Stomach (tissue), 9 donors: ENCODE results near the gene OR2G3. TPM values are rescaled to one million over a fixed set of nuclear protein-coding genes. Genes with fewer than 3 reads are reported as not detected.

Experiments
- DNase-seq, 2 donors: peaks; one replicate each; pipeline versions ENCODE4 v3.0.0 to v3.0.0-alpha.2; 2013 to 2019
- H3K27ac ChIP-seq, 5 donors: fragments of 200-600 bp in 4 of 5; sonication (generic) in 4 of 5; one replicate each; pipeline ENCODE4 v1.5.1; 2013 to 2019; ENCODE audit warnings: mild to moderate bottlenecking in 1 of 5, moderate library complexity in 1 of 5
- H3K27me3 ChIP-seq, 3 donors: fragments of 200-600 bp; sonication (generic); one replicate each; pipeline ENCODE4 v1.5.1; 2017 to 2019; ENCODE audit warnings: mixed run types in 1 of 3
- H3K36me3 ChIP-seq, 4 donors: fragments of 200-600 bp; sonication (generic); 1 replicate in 3 of 4; 2 replicates in 1 of 4; pipeline ENCODE4 v1.5.1; 2016 to 2019
- H3K4me1 ChIP-seq, 4 donors: fragments of 200-600 bp; sonication (generic); one replicate each; pipeline ENCODE4 v1.5.1; 2016 to 2019
- H3K4me3 ChIP-seq, 4 donors: fragments of 200-600 bp; sonication (generic) in 3 of 4; one replicate each; pipeline ENCODE4 v1.5.1; 2016 to 2019; ENCODE audit warnings: mild to moderate bottlenecking in 1 of 4
- H3K9me3 ChIP-seq, 4 donors: fragments of 200-600 bp; sonication (generic); one replicate each; pipeline ENCODE4 v1.5.1; 2016 to 2019
- CTCF ChIP-seq, 7 experiments: fragments of 450-650 bp in 4 of 7; fragments of 200-600 bp in 3 of 7; sonication (generic) in 3 of 7; IDR thresholded peaks; one replicate each; pipeline ENCODE4 v1.5.1; 2016 to 2019; ENCODE audit warnings: antibody characterized with exemption in 7 of 7, control low read depth in 2 of 7, mild to moderate bottlenecking in 1 of 7
- EP300 ChIP-seq: sonication (generic); formaldehyde crosslinking; IDR thresholded peaks from one replicate; pipeline ENCODE4 v1.6.1; 2017; ENCODE audit warnings: antibody characterized with exemption
- POLR2A ChIP-seq, 4 donors: fragments of 450-650 bp; IDR thresholded peaks; one replicate each; pipeline ENCODE4 v1.6.1; 2016; ENCODE audit warnings: antibody characterized with exemption in 4 of 4, control low read depth in 2 of 4, mild to moderate bottlenecking in 1 of 4, moderate library complexity in 1 of 4
- POLR2AphosphoS5 ChIP-seq, 3 donors: sonication (generic); formaldehyde crosslinking; IDR thresholded peaks; one replicate each; pipeline ENCODE4 v1.6.1; 2016; ENCODE audit warnings: antibody characterized with exemption in 3 of 3
- WGBS, 5 donors: extraction: QIAGEN DNeasy Blood & Tissue Kit in 3 of 5; methylation state at CpG; one replicate each; pipeline versions ENCODE4 v1.1.5 to v1.1.7; 2013 to 2018; 5-methylcytosine and 5-hydroxymethylcytosine counted together
- intact Hi-C: fragments of 100-400 bp; cut with DNase I; formaldehyde crosslinking; loops from one replicate; pipeline ENCODE4 v1.15.1; 2023; ENCODE audit warnings: low total_unique reads
- polyA plus RNA-seq, 3 donors: library from polyadenylated mRNA; stranded (reverse); fragments of 200-250 nt; gene quantifications; one replicate each; pipeline ENCODE4 v1.2.3, GENCODE V29; 2013
- small RNA-seq, 4 donors: library from RNA; depleted of rRNA; stranded (forward); fragments of <200 nt; gene quantifications; one replicate each; pipeline ENCODE3, GENCODE V24; 2016
- total RNA-seq, 5 donors: library from RNA; depleted of rRNA; stranded (reverse); fragments of >200 nt; gene quantifications; one replicate each; pipeline versions ENCODE4 v1.1.0 to v1.2.3, GENCODE V29; 2014 to 2016
- donor health status: healthy with polysubstance abuse.
- donor health status: Bipolar disorder and iron deficiency.
- donor health status: healthy.

Gene OR2G3
- total and polyA plus RNA-seq, 8 donors: not detected

DNA sequence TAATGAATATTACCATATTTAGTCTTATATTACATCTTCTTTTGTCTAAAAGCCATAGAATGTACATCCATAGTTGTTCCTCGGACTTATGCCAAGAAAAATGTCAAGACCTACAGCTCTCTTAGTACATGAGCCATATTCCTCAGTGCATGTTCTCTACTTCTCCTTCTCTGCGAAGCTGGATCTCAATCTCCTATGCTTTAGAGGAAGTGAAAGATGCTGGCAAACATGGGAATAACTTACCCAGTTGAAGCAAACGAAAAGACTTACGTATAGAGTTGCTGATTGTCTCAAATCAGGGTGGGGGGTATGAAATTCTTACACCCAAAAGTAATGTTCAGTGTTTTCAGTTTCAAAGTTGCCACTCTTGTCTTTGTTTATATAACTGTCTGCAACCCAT lies 41.5 kb downstream of the OR2G3 start:
- intact Hi-C loops: no loop called here
- TF ChIP-seq CTCF (IDR thresholded peaks at IDR 0.05) (no peak), POLR2AphosphoS5 (IDR thresholded peaks at IDR 0.05) (no peak), POLR2A (IDR thresholded peaks at IDR 0.05) (no peak), EP300 (no peak)
- Histone ChIP-seq H3K4me1 (peaks cover 0 to 6% (median 0%) of the 10 kb centered on the region in 4 donors), H3K9me3 (no peaks in the 10 kb centered on the region), H3K27ac (no peak overlapping the region), H3K27me3 (no peaks in the 10 kb centered on the region), H3K4me3 (no peak overlapping the region), H3K36me3 (no peaks in the 10 kb centered on the region)
- DNase-seq: no peak
- 81 to 93% (median 85%) methylated on average over 4 of the region's 4 CpGs for WGBS, 5 donors

GRCh38 chr1:247647864-247648263 lies 42.5 kb downstream of the OR2G3 start:
- no peaks in the 10 kb centered on the region for H3K36me3 ChIP-seq
- H3K27ac ChIP-seq: no peak overlapping the region
- H3K9me3 ChIP-seq: no peaks in the 10 kb centered on the region
- no peak overlapping the region for H3K4me3 ChIP-seq
- TF ChIP-seq POLR2AphosphoS5 (IDR thresholded peaks at IDR 0.05) (no peak), CTCF (IDR thresholded peaks at IDR 0.05) (no peak)
- no peaks in the 10 kb centered on the region for H3K27me3 ChIP-seq
- 3 to 7% (median 6%) methylated on average over 2 of the region's 2 CpGs for WGBS, 5 donors
- DNase-seq: peak; percentile 56 to 64
- H3K4me1 ChIP-seq: peaks cover 0 to 6% (median 0%) of the 10 kb centered on the region in 4 donors
- intact Hi-C loops: no loop called here

- Histone ChIP-seq H3K9me3 (no peaks in the 10 kb centered on the region), H3K36me3 (no peaks in the 10 kb centered on the region), H3K4me1 (peaks cover 0 to 3% (median 0%) of the 10 kb centered on the region in 4 donors), H3K4me3 (no peak overlapping the region), H3K27me3 (no peaks in the 10 kb centered on the region), H3K27ac (no peak overlapping the region)
- intact Hi-C loops: no loop called here
- DNase-seq: no peak
- WGBS, 5 donors: 77 to 100% (median 89%) methylated on average over 1 of the region's 1 CpG
- TF ChIP-seq POLR2A (IDR thresholded peaks at IDR 0.05) (no peak), POLR2AphosphoS5 (IDR thresholded peaks at IDR 0.05) (no peak), EP300 (no peak), CTCF (IDR thresholded peaks at IDR 0.05) (no peak)
These were observed 47.7 kb downstream of the OR2G3 start for GRCh38 chr1:247653040-247653439.

Small RNAs within 50 kb of the gene (small RNA-seq; reads per million reads assigned to genes)
- gene RF00026: 0 reads per million in 4 donors

Other genes starting within 250 kb of the OR2G3 start
- gene NLRP3, start 189.4 kb upstream of the OR2G3 start, total RNA-seq: 1 to 10 TPM in 3 of 5 donors, under 1 TPM in 1, not detected in 1; under 0.01 to 5.5 (median 3.5) TPM
- gene NLRP3, start 189.4 kb upstream of the OR2G3 start, polyA plus RNA-seq: 1 to 10 TPM in 1 of 3 donors, under 1 TPM in 2; 0.20 to 2.3 (median 0.61) TPM
- not detected for gene OR2B11, start 147.5 kb upstream of the OR2G3 start, total RNA-seq
- not detected for gene OR2B11, start 147.5 kb upstream of the OR2G3 start, polyA plus RNA-seq
- gene OR2C3, start 69.1 kb upstream of the OR2G3 start, total RNA-seq: not detected
- not detected for gene OR2C3, start 69.1 kb upstream of the OR2G3 start, polyA plus RNA-seq
- gene GCSAML, start 56.5 kb upstream of the OR2G3 start, total RNA-seq: under 1 TPM in 2 of 5 donors, not detected in 3; 0.14 to 0.18 TPM
- 1 to 10 TPM in 1 of 3 donors, under 1 TPM in 2; 0.08 to 2.1 (median 0.68) TPM for gene GCSAML, start 56.5 kb upstream of the OR2G3 start, polyA plus RNA-seq
- gene OR2G2, start 17.2 kb upstream of the OR2G3 start, total RNA-seq: not detected
- not detected for gene OR2G2, start 17.2 kb upstream of the OR2G3 start, polyA plus RNA-seq
- gene OR13G1, start 74.2 kb downstream of the OR2G3 start, total RNA-seq: not detected
- gene OR13G1, start 74.2 kb downstream of the OR2G3 start, polyA plus RNA-seq: not detected
- gene OR6F1, start 111.1 kb downstream of the OR2G3 start, total RNA-seq: not detected
- not detected for gene OR6F1, start 111.1 kb downstream of the OR2G3 start, polyA plus RNA-seq
- gene OR14K1, start 133.0 kb downstream of the OR2G3 start, total RNA-seq: not detected
- gene OR14K1, start 133.0 kb downstream of the OR2G3 start, polyA plus RNA-seq: not detected
- gene OR14A2, start 142.6 kb downstream of the OR2G3 start, total RNA-seq: not detected
- not detected for gene OR14A2, start 142.6 kb downstream of the OR2G3 start, polyA plus RNA-seq
- not detected for gene OR1C1, start 155.0 kb downstream of the OR2G3 start, total RNA-seq
- gene OR1C1, start 155.0 kb downstream of the OR2G3 start, polyA plus RNA-seq: not detected
- not detected for gene OR14A16, start 218.5 kb downstream of the OR2G3 start, total RNA-seq
- gene OR14A16, start 218.5 kb downstream of the OR2G3 start, polyA plus RNA-seq: not detected
- gene OR11L1, start 236.3 kb downstream of the OR2G3 start, total RNA-seq: not detected
- gene OR11L1, start 236.3 kb downstream of the OR2G3 start, polyA plus RNA-seq: not detected